GM23338 (cell line): Measurements from ENCODE around the gene MCUB. TPM values are rescaled to one million over a fixed set of nuclear protein-coding genes. Genes with fewer than 3 reads are reported as not detected.

Source experiments
- ATAC-seq: fragments of 200-7000 bp; cut with Tn5 transposase; 3 replicates; pipeline ENCODE4 v1.9.1; 2020
- DNase-seq: peaks from one replicate; pipeline ENCODE4 v3.0.0-alpha.2; 2015; ENCODE audit warnings: low spot score
- H2AFZ ChIP-seq: fragments of 200-600 bp; sonication (generic); 2 replicates; pipeline ENCODE4 v1.8.0; 2016; ENCODE audit warnings: antibody characterized with exemption, mild to moderate bottlenecking, moderate library complexity
- H3F3A ChIP-seq: fragments of 200-600 bp; sonication (generic); replicated peaks from 2 replicates; pipeline ENCODE4 v1.8.0; 2017; ENCODE audit warnings: antibody characterized with exemption, mixed run types, low read depth
- H3K27ac ChIP-seq: fragments of 200-600 bp; sonication (generic); 2 replicates; pipeline ENCODE4 v1.6.1; 2016; ENCODE audit warnings: low read depth
- H3K27me3 ChIP-seq: fragments of 200-600 bp; sonication (generic); 2 replicates; pipeline ENCODE4 v1.8.0; 2016; ENCODE audit warnings: mild to moderate bottlenecking, mixed run types, moderate library complexity; ENCODE audit not compliant: insufficient read depth
- H3K36me3 ChIP-seq: fragments of 200-600 bp; sonication (generic); 2 replicates; pipeline ENCODE4 v1.8.0; 2016; ENCODE audit warnings: mild to moderate bottlenecking; ENCODE audit not compliant: insufficient read depth
- H3K4me1 ChIP-seq: fragments of 200-600 bp; sonication (generic); 2 replicates; pipeline ENCODE4 v1.8.0; 2016; ENCODE audit warnings: mild to moderate bottlenecking, moderate library complexity; ENCODE audit not compliant: insufficient read depth
- H3K4me2 ChIP-seq: fragments of 200-600 bp; sonication (generic); 2 replicates; pipeline ENCODE4 v1.7.1; 2017; ENCODE audit warnings: mixed run types
- H3K4me3 ChIP-seq: fragments of 200-600 bp; sonication (generic); 2 replicates; pipeline ENCODE4 v1.6.1; 2016; ENCODE audit warnings: mixed run types
- H3K79me2 ChIP-seq: fragments of 200-600 bp; sonication (generic); replicated peaks from 2 replicates; pipeline ENCODE4 v1.8.0; 2017; ENCODE audit warnings: mild to moderate bottlenecking; ENCODE audit not compliant: insufficient read depth
- H3K9me2 ChIP-seq: fragments of 200-600 bp; sonication (generic); 2 replicates; pipeline ENCODE4 v1.8.0; 2017; ENCODE audit not compliant: insufficient read depth
- H4K20me1 ChIP-seq: fragments of 200-600 bp; sonication (generic); replicated peaks from 2 replicates; pipeline ENCODE4 v1.8.0; 2017; ENCODE audit warnings: mild to moderate bottlenecking; ENCODE audit not compliant: insufficient read depth
- H3K27ac Mint-ChIP-seq: 2 replicates; pipeline ENCODE4 v1.8.0; 2020; ENCODE audit warnings: inconsistent platforms, mild to moderate bottlenecking, moderate library complexity, mixed read lengths
- H3K27me3 Mint-ChIP-seq: 3 replicates; pipeline ENCODE4 v1.8.0; 2022; ENCODE audit warnings: low read depth, mild to moderate bottlenecking, moderate library complexity, mixed read lengths, inconsistent platforms; ENCODE audit not compliant: insufficient read depth, poor library complexity
- H3K36me3 Mint-ChIP-seq: 3 replicates; pipeline ENCODE4 v1.8.0; 2021; ENCODE audit warnings: low read depth, mild to moderate bottlenecking, inconsistent platforms, moderate library complexity, mixed read lengths
- H3K4me1 Mint-ChIP-seq: 3 replicates; pipeline ENCODE4 v1.8.0; 2020; ENCODE audit warnings: mild to moderate bottlenecking, inconsistent platforms, mixed read lengths
- H3K4me3 Mint-ChIP-seq: 3 replicates; pipeline ENCODE4 v1.8.0; 2021; ENCODE audit warnings: moderate library complexity, mild to moderate bottlenecking, inconsistent platforms, mixed read lengths
- H3K9me3 Mint-ChIP-seq: 3 replicates; pipeline ENCODE4 v1.8.0; 2020; ENCODE audit warnings: moderate library complexity, mild to moderate bottlenecking, inconsistent platforms, mixed read lengths
- CREB1 ChIP-seq: fragments of 250-450 bp; sonication (Bioruptor Pico); IDR thresholded peaks from 2 replicates; pipeline ENCODE4 v1.5.0; 2020; ENCODE audit warnings: low read depth, mild to moderate bottlenecking, moderate library complexity
- EZH2 ChIP-seq: fragments of 200-600 bp; sonication (generic); IDR thresholded peaks from one replicate; pipeline ENCODE4 v1.8.0; 2017; ENCODE audit warnings: antibody characterized with exemption, mild to moderate bottlenecking, low read depth; ENCODE audit not compliant: unreplicated experiment
- EZH2phosphoT487 ChIP-seq: fragments of 200-600 bp; sonication (generic); IDR thresholded peaks from one replicate; pipeline ENCODE4 v1.8.1; 2018; ENCODE audit warnings: antibody characterized with exemption; ENCODE audit not compliant: unreplicated experiment
- NANOG ChIP-seq: IDR thresholded peaks from 2 replicates; pipeline ENCODE4 v1.6.1; 2016; ENCODE audit warnings: antibody characterized with exemption, borderline replicate concordance
- POLR2AphosphoS5 ChIP-seq: IDR thresholded peaks from 2 replicates; pipeline ENCODE4 v1.6.1; 2016; ENCODE audit warnings: antibody characterized with exemption, low read depth
- ZNF114 ChIP-seq: fragments of 250-450 bp; sonication (Bioruptor Pico); IDR thresholded peaks from 2 replicates; pipeline ENCODE4 v1.5.0; 2020; ENCODE audit warnings: mild to moderate bottlenecking, moderate library complexity
- ZNF331 ChIP-seq: fragments of 250-450 bp; sonication (Bioruptor Pico); IDR thresholded peaks from 2 replicates; pipeline ENCODE4 v1.5.0; 2020; ENCODE audit warnings: low read depth, mild to moderate bottlenecking, moderate library complexity
- ZNF462 ChIP-seq: fragments of 250-450 bp; sonication (Bioruptor Pico); IDR thresholded peaks from 2 replicates; pipeline ENCODE4 v1.5.0; 2020; ENCODE audit warnings: mild to moderate bottlenecking, moderate library complexity
- polyA plus RNA-seq: library from polyadenylated mRNA; unstranded; fragments of >200 nt; fragmentation: Nextera tagmentation; extraction: Ambion mirVana; gene quantifications from 2 replicates; pipeline ENCODE4 v1.2.1, GENCODE V29; 2016
- total RNA-seq: library from RNA; depleted of rRNA; stranded (reverse); fragments of >200 nt; shearing (Covaris generic); gene quantifications from 2 replicates; pipeline ENCODE4 v1.2.3, GENCODE V29; 2014

Gene MCUB
- total and polyA plus RNA-seq, 2 experiments from 2014 or later = 21.7 to 97.9 TPM

GRCh38 chr4:109614015-109614414 is 54.0 kb downstream of the MCUB start:
- Histone ChIP-seq H3K27ac (no peak overlapping the region), H3K4me3 (no peak overlapping the region), H3K9me2 (no peaks in the 10 kb centered on the region), H3K4me2 (no peak overlapping the region), H3K36me3 (no peaks in the 10 kb centered on the region), H4K20me1 (no peaks in the 10 kb centered on the region), H3K79me2 (peaks cover 2% of the 10 kb centered on the region), H3F3A (no peaks in the 10 kb centered on the region), H2AFZ (no peak overlapping the region), H3K4me1 (peaks cover 16% of the 10 kb centered on the region), H3K27me3 (no peaks in the 10 kb centered on the region)
- no peak for ATAC-seq
- H3K27me3 Mint-ChIP-seq = peaks cover 3% of the 10 kb centered on the region
- peaks cover 11% of the 10 kb centered on the region for H3K4me1 Mint-ChIP-seq
- H3K9me3 Mint-ChIP-seq = no peaks in the 10 kb centered on the region; the same call in 2 of the 3 replicates
- DNase-seq = no peak
- no peak overlapping the region for H3K27ac Mint-ChIP-seq
- no peaks in the 10 kb centered on the region for H3K36me3 Mint-ChIP-seq
- TF ChIP-seq ZNF331 (CRISPR knock-in tag) = no peak
- TF ChIP-seq POLR2AphosphoS5 = no peak
- TF ChIP-seq CREB1 (CRISPR knock-in tag) = no peak
- TF ChIP-seq EZH2 = no peak
- no peak for TF ChIP-seq NANOG
- TF ChIP-seq ZNF114 (CRISPR knock-in tag) = no peak
- no peak for TF ChIP-seq EZH2phosphoT487
- TF ChIP-seq ZNF462 (CRISPR knock-in tag) = no peak
- no peak overlapping the region for H3K4me3 Mint-ChIP-seq
